CD4-positive, alpha-beta T cell (primary cell): ENCODE data around the gene SBNO2. TPM values are rescaled to one million over a fixed set of nuclear protein-coding genes. Genes with fewer than 3 reads are reported as not detected.
"Not testable (repeated sequence)": the region's sequence is repeated elsewhere in the genome, so short reads cannot be mapped to it uniquely, and the experiment has no call there.

Source experiments
- ATAC-seq: fragments of 200-7000 bp; cut with Tn5 transposase; one replicate; pipeline ENCODE4 v1.10.0; 2022; ENCODE audit warnings: mild to moderate bottlenecking; ENCODE audit not compliant: poor library complexity
- CTCF ChIA-PET: fragments of 350-600 bp; sonication (Branson Sonifier 250); formaldehyde crosslinking; loops from one replicate; lab custom pipeline; 2021; ENCODE audit warnings: antibody characterized with exemption, inconsistent platforms; lab: Charles Lee
- POLR2A ChIA-PET: fragments of 350-600 bp; sonication (Branson Sonifier 250); formaldehyde crosslinking; loops from one replicate; lab custom pipeline; 2021; ENCODE audit warnings: antibody characterized with exemption, inconsistent platforms; lab: Charles Lee
- DNase-seq, 14 experiments: peaks; one replicate each; pipeline ENCODE4 v3.0.0-alpha.2; 2013 to 2020; ENCODE audit warnings: mixed read lengths in 2 of 14
- H3K27ac ChIP-seq, 2 donors: one replicate each; pipeline versions ENCODE4 v1.5.1 to v1.7.0; 2013; ENCODE audit warnings: low read length in 2 of 2, low read depth in 1 of 2, mild to moderate bottlenecking in 1 of 2
- H3K27me3 ChIP-seq, 2 experiments: 1 replicate in 1 of 2; 2 replicates in 1 of 2; pipeline versions ENCODE4 v1.6.1 to v1.7.0; 2013; ENCODE audit warnings: low read length in 2 of 2, control low read depth in 1 of 2, mild to moderate bottlenecking in 1 of 2, moderate library complexity in 1 of 2; ENCODE audit not compliant: insufficient read depth in 2 of 2, control insufficient read depth in 1 of 2
- H3K36me3 ChIP-seq: one replicate; pipeline ENCODE4 v1.6.1; 2013; ENCODE audit warnings: low read length, control low read depth; ENCODE audit not compliant: insufficient read depth
- H3K4me1 ChIP-seq: one replicate; pipeline ENCODE4 v1.6.1; 2013; ENCODE audit warnings: low read length, control low read depth; ENCODE audit not compliant: insufficient read depth
- H3K4me3 ChIP-seq: one replicate; pipeline ENCODE4 v1.5.1; 2013; ENCODE audit warnings: mild to moderate bottlenecking, low read length, moderate library complexity
- H3K9me3 ChIP-seq, 2 experiments: 1 replicate in 1 of 2; 2 replicates in 1 of 2; pipeline versions ENCODE4 v1.6.1 to v1.7.0; 2013; ENCODE audit warnings: low read length in 2 of 2, mild to moderate bottlenecking in 2 of 2, control low read depth in 1 of 2, moderate library complexity in 1 of 2; ENCODE audit not compliant: control insufficient read depth in 1 of 2, insufficient read depth in 1 of 2
- H3K27ac Mint-ChIP-seq: one replicate; pipeline ENCODE4 v1.8.0; 2020; ENCODE audit warnings: mixed read lengths
- H3K27me3 Mint-ChIP-seq: one replicate; pipeline ENCODE4 v1.8.0; 2021; ENCODE audit warnings: mixed read lengths
- H3K36me3 Mint-ChIP-seq: one replicate; pipeline ENCODE4 v1.8.0; 2021; ENCODE audit warnings: low read depth, mixed read lengths
- H3K4me1 Mint-ChIP-seq: one replicate; pipeline ENCODE4 v1.8.0; 2021; ENCODE audit warnings: low read depth, mixed read lengths
- H3K4me3 Mint-ChIP-seq: one replicate; pipeline ENCODE4 v1.8.0; 2020; ENCODE audit warnings: mild to moderate bottlenecking, mixed read lengths
- H3K9me3 Mint-ChIP-seq: one replicate; pipeline ENCODE4 v1.8.0; 2020; ENCODE audit warnings: mixed read lengths
- CTCF ChIP-seq: fragments of 200-600 bp; IDR thresholded peaks from one replicate; pipeline ENCODE4 v1.8.0; 2022; ENCODE audit warnings: antibody characterized with exemption, mild to moderate bottlenecking
- intact Hi-C, 2 experiments: fragments of 100-400 bp; cut with DNase I in 1 of 2; cut with micrococcal nuclease in 1 of 2; formaldehyde crosslinking; loops; one replicate each; pipeline versions ENCODE4 v1.15.1 to v1.9.0; 2023 to 2025; cut with DNase I, micrococcal nuclease
- total RNA-seq, 174 experiments: library from RNA in 2 of 174; stranded (reverse) in 2 of 174; gene quantifications; one replicate each; pipeline ENCODE4 v1.2.3 and lab custom pipeline; 2021 to 2026

SBNO2 gene
- total RNA-seq, 2 experiments from 2014 or later = 126 to 137 TPM

- intact Hi-C loops = no loop called here
- H3K9me3 Mint-ChIP-seq = no peaks in the 10 kb centered on the region
- H3K4me1 Mint-ChIP-seq = peaks cover 34% of the 10 kb centered on the region
- no peak overlapping the region for H3K27ac Mint-ChIP-seq
- H3K27me3 Mint-ChIP-seq = no peaks in the 10 kb centered on the region
- peak overlapping the region; percentile 71 for H3K4me3 Mint-ChIP-seq
- POLR2A ChIA-PET = interaction anchor here (1.2 kb wide), 1 partner anchor 57 kb away, joined by 3 read pairs; the partner anchor contains the start of gene CIRBP
- Histone ChIP-seq H3K4me3 (no peak overlapping the region), H3K9me3 (no peaks in the 10 kb centered on the region), H3K4me1 (peaks cover 74% of the 10 kb centered on the region), H3K36me3 (peaks cover 22% of the 10 kb centered on the region), H3K27me3 (no peaks in the 10 kb centered on the region), H3K27ac (no peak overlapping the region)
- no peak for TF ChIP-seq CTCF
- no peak for DNase-seq
- CTCF ChIA-PET = interaction anchor here (1.3 kb wide), 1 partner anchor 98 kb away, joined by 3 read pairs; no protein-coding TSS in a partner anchor
- ATAC-seq = no peak
- peaks cover 27% of the 10 kb centered on the region for H3K36me3 Mint-ChIP-seq
Observed at GRCh38 chr19:1211494-1212234, 37.6 kb upstream of the SBNO2 start.

DNA sequence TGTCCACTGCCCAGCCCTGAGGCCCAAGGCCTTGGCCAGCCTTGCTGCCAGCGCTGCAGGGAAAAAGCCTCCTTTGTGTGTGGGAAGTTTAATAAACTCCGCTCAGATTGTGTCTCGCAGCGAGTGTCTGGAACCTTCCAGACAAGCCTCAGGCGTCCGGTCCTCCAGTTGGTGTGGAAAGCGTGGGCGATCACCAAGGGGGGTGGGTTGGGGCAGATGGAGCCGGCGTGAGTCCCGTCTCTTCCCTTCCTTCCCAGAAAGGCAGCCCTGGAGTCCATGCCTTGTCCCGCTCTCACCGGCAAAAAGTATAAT lies 36.1 kb upstream of the SBNO2 start:
- H3K4me1 ChIP-seq = peaks cover 80% of the 10 kb centered on the region
- H3K4me1 Mint-ChIP-seq = peaks cover 35% of the 10 kb centered on the region

GRCh38 chr19:1208830-1209229 lies 34.8 kb upstream of the SBNO2 start:
- POLR2A ChIA-PET, DNase-seq, CTCF ChIA-PET, H3K9me3 ChIP-seq, ATAC-seq, H3K27me3 ChIP-seq, H3K9me3 Mint-ChIP-seq, H3K4me3 ChIP-seq, H3K27me3 Mint-ChIP-seq, H3K27ac ChIP-seq, H3K27ac Mint-ChIP-seq, intact Hi-C loops: not testable (repeated sequence)
- H3K4me1 Mint-ChIP-seq = peaks cover 34% of the 10 kb centered on the region
- Histone ChIP-seq H3K36me3 (peaks cover 18% of the 10 kb centered on the region), H3K4me1 (peaks cover 83% of the 10 kb centered on the region)
- peaks cover 24% of the 10 kb centered on the region for H3K36me3 Mint-ChIP-seq
- H3K4me3 Mint-ChIP-seq = peak overlapping the region; percentile 7

More for the DNA sequence above, 36.1 kb upstream of the SBNO2 start:
- Mint-ChIP-seq H3K27me3 (no peaks in the 10 kb centered on the region), H3K36me3 (peaks cover 29% of the 10 kb centered on the region), H3K4me3 (peak overlapping the region; percentile 68), H3K27ac (no peak overlapping the region), H3K9me3 (no peaks in the 10 kb centered on the region)
- Histone ChIP-seq H3K27ac (no peak overlapping the region), H3K4me3 (no peak overlapping the region), H3K27me3 (no peaks in the 10 kb centered on the region), H3K9me3 (no peaks in the 10 kb centered on the region), H3K36me3 (peaks cover 18% of the 10 kb centered on the region)
- ChIA-PET POLR2A (no interaction called here), CTCF (no interaction called here)
- no peak for ATAC-seq
- intact Hi-C loops = no loop called here
- no peak for DNase-seq
- TF ChIP-seq CTCF = no peak
